Skeletal muscle cell (primary cell): Measurements from ENCODE around the gene APBB1IP.
"Not testable (repeated sequence)": the region's sequence is repeated elsewhere in the genome, so short reads cannot be mapped to it uniquely, and the experiment has no call there.

Experiments used
- DNase-seq: peaks from one replicate; pipeline ENCODE4 v3.0.0-alpha.2; 2010; ENCODE audit warnings: low read depth
- H3K4me3 ChIP-seq: 2 replicates; pipeline ENCODE4 v1.5.1; 2011; ENCODE audit warnings: low read depth, mild to moderate bottlenecking, control low read depth, low read length, moderate library complexity

Gene APBB1IP

DNA sequence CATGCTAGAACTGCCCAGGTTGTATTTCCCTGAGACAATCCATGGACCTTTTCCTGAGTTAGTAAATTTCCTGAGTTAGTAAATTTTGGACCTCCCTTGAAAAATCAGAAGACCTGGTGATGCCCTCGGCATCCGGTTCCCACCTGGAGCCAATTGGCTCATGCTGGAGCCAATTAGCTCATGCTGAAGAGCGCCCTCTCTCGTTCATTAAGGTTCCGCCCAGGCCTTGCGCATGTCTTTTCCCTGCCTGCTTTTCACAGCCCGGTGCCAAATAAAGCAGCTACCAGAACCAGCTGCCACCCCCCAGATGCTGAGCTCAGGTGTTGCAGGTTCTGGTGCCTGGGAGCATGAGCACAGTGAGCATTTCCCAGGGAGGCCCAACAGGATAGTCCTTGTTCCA lies 96.2 kb downstream of the APBB1IP start:
- no peak for DNase-seq
- no peak overlapping the region for H3K4me3 ChIP-seq

DNA sequence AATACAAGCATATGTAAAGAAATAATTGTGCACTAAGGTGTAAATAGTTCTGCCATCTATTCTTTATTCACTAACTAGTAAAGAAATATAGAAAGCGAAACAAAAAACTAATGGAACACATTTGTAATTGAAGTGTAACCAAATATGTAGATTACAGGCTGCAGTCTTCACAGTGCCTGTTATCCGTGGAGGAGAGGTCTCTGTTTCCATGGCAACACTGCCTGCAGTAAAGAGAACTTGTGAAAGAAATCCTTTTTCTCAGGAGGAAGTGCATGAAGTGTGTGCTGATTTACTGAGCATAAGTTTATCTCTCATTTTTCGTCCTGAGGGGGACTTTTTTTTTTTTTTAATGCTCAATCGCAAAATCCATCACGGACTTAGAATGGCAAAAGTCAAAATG lies 102.5 kb downstream of the APBB1IP start:
- DNase-seq = no peak

DNA sequence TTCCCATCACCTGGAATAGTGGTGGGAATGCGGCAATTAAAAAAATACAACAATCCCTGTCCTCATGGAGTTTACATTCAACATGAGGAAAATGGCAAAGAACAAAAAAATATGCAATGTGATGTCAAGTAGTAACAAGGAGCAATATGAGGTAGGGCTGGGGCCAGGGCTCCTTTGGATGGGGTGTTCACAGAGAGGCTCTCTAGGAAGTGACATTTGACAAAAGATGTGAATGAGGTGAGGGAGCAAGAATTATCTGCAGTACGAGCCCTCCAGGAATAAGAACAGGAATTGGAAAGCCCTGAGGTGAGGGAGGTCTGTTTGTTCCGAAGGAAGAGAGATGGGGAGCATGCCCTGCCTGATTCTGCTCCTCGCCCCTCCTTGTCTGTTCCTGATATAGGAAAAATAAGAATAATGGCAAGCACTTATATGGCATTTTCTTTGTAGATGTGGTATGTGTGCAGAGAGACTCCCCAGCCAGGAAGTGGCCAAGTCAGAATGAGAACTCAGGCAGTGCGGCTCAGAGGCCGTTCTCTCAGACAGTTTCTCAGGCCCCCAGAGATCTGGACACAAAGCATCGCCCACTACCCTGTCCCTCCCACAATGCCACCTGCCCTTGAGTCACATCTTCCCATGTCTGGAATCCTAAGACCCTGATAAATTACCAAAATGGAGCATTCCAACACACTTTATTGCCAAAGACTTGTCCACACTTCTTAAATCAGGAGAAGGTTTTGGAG lies 105.6 kb downstream of the APBB1IP start:
- DNase-seq = no peak
- no peak overlapping the region for H3K4me3 ChIP-seq

More for the DNA sequence above, 102.5 kb downstream of the APBB1IP start:
- no peak overlapping the region for H3K4me3 ChIP-seq

DNA sequence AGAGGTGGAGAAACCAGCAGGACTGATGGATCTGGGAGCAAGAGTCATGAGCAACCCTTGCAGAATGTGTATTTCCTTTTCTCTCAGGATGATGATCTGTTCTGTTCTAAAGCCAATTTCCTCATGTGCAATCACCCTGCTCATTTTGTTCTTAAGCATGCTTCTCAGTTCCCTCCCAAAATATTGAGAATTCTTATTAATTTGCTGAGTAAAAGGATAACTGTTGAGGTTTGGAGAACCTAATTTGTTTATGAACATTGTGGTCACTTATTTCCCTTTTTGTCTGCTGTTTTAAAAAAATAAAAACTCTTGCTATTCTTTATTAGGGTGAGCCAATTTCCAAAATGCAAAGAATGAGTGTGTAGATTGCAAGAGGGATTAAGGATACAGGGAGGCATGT lies 106.8 kb downstream of the APBB1IP start:
- no peak overlapping the region for H3K4me3 ChIP-seq
- DNase-seq = no peak

DNA sequence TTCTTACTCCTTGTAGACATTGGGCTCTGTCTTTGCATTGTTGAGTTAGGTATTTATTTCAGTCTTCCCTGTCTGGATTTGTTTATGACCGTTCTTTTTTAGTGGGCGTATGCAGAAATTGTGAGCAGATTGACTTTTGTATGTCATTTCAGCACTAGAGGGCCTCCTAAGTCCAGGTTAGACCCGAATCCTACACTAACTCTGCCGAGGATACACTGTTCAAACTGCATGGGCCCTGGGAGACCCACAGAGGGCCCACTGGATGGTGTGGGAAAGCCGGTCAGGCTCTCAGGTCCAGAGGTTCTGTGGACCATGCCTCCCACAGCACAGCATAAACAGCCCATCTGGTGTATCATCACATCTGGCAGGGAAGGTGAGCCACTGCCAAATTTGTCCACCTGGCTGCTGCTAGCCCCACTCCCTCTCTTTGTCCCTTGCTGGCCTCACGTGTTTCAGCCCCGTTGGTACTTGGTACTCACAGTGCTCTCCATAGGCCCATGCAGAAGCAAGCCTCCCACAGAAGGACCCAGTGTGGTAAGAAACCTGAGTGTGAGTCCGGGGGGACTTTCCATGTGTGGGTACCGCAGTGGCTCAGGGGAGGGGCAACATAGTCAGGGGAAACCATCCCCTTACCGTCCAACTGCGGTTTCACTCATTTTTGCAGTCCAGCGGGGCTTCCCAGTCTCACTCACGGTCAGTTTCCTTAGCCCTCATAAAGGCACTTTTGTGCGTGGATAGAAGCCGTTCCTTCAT lies 112.8 kb downstream of the APBB1IP start:
- H3K4me3 ChIP-seq = no peak overlapping the region
- no peak for DNase-seq

DNA sequence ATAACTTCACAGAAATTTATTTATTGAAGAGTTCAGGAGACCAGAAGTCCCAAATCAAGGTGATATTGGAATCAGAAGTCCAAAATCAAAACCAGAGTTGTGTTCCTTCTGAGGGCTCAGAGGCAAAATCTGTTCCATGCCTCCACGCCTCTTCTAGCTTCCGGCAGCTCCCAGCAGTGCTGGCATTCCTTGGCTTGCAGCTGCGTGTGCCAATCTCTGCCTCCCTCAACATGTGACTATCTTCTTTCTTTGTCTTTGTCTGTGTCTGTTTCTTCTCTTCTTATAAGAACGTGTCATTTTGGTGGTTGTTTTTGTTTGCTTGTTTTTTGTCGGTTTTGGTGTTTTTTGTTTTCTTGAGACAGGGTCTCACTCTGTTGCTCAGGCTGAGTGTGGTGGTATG lies 116.1 kb downstream of the APBB1IP start:
- DNase-seq = no peak
- no peak overlapping the region for H3K4me3 ChIP-seq

DNA sequence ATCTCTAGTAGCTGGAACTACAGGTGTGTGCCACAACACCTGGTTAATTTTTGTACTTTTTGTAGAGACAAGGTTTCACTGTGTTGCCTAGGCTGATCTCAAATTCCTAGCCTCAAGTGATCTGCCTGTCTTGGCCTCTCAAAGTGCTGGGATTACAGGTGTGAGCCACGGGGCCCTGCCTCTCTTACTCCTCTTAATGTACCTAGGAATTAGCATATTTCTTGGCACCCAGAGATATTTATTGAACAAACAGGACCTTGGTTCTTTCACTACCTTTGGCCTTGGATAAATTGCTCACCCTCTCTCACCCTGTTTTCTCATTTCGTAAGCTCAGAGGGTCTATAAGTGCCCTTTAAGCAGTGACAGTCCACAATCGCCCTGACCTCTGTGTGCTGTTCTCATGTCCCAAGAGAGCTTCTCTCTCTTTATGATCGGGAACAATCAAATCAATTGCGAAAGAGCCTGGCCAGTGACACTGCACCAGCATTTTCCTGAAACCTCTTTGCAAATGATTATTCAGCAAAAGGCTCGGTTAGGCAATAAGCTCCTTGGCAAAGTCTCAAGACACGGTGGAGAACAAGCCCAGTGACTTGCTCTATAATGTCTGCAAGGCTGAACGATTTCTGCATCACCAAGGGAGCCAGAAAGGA lies 117.7 kb downstream of the APBB1IP start:
- DNase-seq = peak; percentile 32
- H3K4me3 ChIP-seq = no peak overlapping the region

DNA sequence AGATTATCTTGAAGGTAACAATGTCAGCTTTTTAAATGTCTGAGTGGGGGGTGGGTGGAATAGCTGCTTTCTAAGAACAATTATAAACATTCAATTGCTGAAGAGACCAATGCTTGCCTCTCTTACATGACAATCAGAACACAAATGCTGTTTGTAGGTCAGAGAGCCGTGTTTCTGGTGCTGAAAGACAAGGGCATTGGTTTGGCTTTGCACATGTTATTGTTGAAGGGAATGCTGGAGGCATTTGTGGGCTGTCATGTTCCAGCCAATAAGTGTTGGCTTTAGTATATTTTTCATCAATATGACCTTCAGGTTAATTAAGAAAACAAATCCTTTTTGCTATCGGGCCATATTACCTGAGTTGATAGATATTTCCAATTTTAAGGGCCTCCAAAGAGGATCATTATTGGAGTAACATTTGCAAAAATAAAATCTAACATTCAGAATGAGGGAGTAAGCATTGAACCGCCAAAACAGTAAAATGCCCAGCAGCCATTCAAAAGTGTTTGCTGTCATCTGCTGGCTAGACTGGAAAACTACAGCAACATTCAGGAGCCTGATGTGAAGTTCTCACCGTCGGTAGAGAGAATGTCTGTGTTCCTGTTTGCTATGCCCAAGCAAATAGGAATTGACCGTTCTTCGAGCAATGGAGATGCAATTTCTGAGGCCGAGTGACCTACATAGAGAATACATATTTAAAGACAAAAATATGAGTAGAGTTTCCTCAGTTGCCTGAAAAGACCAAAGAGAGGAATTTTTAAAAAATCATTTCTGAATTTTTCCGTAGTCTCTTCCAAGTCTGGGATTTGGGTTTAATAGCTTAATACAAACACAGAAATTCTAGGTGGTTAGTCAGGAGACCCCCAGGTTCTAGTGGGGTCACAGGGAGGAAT lies 118.9 kb downstream of the APBB1IP start:
- H3K4me3 ChIP-seq = no peak overlapping the region
- DNase-seq = no peak

DNA sequence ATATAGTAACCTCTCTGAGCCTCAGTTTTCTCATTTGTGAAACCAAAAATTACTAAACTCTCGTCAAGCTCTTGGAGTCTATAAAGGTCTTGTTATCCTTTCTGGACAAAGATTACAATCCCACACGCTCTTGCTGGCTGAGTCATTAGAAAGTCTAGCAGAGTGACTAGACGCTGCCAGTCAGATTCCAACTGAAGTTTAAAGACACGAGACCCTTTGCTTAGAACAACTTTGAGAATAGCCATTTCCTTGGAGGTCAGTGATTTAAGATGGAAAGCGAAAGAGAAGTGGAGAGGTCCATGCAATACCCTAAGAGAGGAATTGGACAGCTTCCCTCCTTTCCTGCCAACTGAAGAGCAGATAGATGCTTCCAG lies 119.5 kb downstream of the APBB1IP start:
- H3K4me3 ChIP-seq = no peak overlapping the region
- DNase-seq = no peak

DNA sequence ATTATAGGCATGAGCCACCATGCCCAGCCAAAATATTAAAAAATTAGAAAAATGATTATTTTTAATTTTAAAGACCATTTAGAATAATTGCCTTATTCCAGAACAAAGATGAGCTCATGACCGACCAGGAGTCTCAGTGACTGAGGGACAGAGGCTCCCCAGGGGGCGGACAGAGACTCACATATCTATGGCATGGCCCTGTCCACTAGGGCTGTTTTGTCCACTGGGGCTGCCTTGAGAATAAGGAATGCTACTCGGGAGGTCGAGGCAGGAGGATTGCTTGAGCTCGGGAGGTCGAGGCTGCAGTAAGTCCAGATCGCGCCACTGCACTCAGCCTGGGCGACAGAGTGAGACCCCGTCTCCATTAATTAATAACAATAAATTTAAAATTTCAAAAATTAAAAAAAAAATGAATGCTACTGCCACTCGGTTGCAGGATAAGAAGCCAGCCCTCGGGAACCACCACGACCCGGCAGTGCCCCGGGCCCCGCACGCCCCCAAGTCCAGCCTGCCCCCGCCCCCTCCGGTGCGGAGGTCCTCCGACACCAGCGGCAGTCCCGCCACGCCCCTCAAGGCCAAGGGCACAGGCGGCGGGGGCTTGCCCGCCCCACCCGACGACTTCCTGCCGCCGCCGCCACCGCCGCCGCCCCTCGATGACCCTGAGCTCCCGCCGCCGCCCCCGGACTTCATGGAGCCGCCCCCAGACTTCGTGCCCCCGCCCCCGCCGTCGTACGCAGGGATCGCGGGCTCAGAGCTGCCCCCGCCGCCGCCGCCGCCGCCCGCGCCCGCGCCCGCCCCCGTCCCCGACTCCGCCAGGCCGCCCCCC lies 128.6 kb downstream of the APBB1IP start:
- peak overlapping the region; percentile 36 for H3K4me3 ChIP-seq
- DNase-seq = no peak

DNA sequence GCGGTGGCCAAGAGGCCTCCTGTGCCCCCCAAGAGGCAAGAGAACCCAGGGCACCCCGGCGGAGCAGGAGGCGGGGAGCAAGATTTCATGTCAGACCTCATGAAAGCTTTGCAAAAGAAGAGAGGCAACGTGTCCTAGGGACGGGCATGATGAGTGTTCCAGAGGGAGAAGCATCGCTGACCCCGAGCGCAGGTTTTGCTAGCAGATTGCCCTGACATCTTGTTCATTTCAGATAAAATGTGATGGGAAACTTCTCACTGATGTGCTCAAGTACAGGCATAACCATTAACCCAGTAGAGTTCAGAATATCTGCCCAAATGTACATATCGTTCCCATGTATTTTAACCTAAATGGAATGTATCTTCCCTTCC lies 129.2 kb downstream of the APBB1IP start:
- no peak for DNase-seq
- peak overlapping the region; percentile 31 for H3K4me3 ChIP-seq

DNA sequence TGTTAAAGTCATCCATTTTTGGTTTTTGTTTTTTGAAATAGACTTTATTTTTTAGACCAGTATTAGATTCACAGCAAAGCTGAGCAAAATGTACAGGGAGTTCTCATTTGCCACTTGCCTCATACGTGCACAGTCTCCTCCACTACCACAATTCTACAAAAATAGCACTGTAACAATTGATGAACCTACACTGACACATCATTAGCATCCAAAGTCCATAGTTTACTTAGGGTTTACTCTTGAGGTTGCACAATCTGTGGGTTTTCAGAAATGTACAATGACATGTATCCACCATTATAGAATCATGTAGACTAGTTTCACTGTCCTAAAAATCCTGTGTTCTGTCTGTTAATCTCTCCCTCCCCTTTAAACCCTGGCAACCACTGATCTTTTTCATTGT lies 133.5 kb downstream of the APBB1IP start:
- H3K4me3 ChIP-seq = no peak overlapping the region
- DNase-seq = no peak

DNA sequence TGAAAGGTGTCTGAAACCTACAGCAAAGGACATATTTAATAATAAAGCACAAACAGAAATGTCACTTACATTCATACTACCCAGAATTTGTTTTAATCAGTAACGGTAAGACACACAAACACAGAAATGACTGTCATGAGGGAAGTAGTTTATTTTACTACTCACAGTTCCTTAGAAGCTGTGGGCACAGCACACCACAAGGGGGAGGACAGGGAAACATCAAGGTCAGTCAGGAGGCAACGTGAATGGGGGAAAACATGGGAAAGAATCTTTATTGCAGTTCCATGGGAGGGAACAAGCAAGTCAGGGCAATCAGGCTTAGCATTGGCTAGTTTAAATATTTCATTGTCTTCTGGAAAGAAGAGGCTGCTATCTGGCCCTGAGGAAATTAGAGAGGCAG lies 135.5 kb downstream of the APBB1IP start:
- no peak for DNase-seq

DNA sequence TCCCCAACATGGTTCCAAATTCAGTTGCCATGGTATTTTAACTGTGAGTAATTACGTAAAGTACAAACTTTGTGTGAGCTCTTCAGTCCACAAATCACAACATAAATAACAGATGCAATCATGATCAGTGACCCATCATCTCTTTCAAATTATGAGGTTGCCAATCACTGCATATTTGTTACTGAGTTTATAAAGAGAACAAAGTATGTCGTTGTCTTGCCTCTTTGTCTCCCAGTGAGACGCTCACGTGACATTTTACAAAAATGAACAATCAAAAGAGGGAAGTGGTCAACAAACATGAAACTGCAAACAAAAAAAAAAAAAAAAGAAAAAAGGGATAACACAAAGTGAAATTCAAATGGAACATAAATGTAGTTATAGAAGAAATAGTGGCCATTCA lies 136.6 kb downstream of the APBB1IP start:
- H3K4me3 ChIP-seq = no peak overlapping the region
- no peak for DNase-seq

More for the DNA sequence above, 135.5 kb downstream of the APBB1IP start:
- no peak overlapping the region for H3K4me3 ChIP-seq

DNA sequence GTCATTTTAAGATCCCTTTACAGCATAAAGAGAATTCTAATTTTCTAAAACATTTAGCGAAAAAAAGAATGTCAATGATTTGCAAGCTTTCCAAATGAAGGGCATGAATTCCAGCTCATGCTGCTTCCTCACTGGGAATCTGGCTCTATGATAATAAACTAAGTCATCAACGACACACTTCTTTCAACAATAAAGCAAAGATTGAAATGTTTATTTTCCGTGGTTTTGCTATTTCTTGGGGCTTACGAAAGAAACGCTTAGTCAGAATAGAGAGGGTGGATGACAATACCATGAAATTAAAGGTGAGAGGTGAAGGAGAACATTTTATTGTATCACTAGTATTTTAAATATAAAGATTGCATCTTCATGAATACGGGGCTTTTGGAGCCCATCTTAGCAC lies 140.2 kb downstream of the APBB1IP start:
- not testable (repeated sequence) for H3K4me3 ChIP-seq, DNase-seq

DNA sequence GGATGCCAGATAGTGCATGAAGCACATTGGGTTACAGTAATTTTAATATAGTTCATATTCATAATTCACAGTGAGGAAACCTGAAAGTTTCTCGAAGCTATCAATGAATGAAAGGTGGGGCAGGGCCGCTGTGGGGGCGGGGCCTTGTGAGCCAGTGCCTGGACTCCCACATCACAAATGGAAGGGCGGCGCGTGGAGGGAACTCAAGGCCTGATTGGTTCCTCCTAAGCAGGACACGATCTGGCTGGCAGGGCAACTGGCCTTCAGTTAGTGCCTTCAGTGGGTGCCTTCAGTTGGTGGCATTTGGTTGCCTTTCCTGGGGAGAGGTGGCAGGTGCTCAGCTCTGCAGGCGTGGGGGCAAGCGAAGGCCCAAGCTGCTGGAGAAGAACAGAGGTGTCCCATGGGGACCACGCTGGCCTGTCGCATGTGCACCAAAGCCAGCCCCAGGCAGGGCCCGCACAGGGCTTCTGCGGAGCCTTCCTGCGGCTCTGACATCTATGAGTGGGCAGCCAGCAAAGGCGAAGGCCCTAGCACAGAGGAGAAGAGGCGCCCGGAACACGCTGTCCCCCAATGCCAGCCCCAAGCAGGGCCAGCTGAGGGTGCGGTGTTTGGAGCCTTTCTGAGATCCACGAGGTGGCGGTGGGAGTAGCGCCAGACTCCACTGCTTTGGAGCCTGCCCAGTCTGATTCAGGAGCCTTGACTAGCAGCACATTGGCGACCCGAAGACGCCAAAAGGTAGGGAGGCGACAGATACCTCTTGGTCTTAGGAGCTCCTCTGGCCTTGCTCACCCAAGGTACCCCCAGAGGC lies 141.3 kb downstream of the APBB1IP start:
- H3K4me3 ChIP-seq = no peak overlapping the region
- no peak for DNase-seq

DNA sequence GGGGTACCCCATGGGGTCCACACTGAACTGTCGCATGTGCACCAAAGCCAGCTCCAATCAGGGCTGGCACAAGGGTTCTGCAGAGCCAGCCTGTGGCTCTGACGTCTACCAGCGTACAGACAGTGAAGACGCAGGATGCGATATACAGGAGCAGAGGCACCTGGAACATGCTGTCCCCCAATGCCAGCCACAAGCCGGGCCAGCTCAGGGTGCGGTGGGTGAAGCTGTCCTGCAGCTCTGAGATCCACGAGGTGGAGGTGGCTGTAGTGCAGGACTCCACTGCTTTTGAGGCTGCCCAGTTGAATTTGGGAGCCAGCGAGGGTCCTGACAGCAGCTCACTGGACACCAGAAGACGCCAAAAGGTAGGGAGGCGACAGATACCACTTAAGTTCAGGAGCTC lies 148.1 kb downstream of the APBB1IP start:
- no peak for DNase-seq

DNA sequence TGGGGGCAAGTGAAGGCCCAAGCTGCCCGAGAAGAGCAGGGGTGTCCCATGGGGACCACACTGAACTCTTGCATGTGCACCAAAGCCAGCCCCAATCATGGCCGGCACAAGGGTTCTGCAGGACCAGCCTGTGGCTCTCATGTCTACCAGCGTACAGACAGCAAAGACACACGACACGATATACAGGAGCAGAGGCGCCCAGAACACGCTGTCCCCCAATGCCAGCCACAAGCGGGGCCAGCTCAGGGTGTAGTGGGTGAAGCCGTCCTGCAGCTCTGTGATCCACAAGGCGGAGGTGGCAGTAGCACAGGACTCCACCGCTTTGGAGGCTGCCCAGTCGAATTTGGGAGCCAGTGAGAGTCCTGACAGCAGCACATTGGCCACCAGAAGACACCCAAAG lies 150.5 kb downstream of the APBB1IP start:
- no peak for DNase-seq
- H3K4me3 ChIP-seq = no peak overlapping the region

More for the DNA sequence above, 148.1 kb downstream of the APBB1IP start:
- no peak overlapping the region for H3K4me3 ChIP-seq
